Stimulated activated CD4-positive, alpha-beta T cell treated with anti-CD3 and anti-CD28 coated beads, Interleukin-2, amount 100 ng/mL, for 24 hours (primary cell): Measurements from ENCODE around the gene ALDH1L2.
"Not testable (repeated sequence)": the region's sequence is repeated elsewhere in the genome, so short reads cannot be mapped to it uniquely, and the experiment has no call there.

ENCODE experiments used
- DNase-seq, 2 donors: peaks; one replicate each; pipeline ENCODE4 v3.0.0-alpha.2; 2020

The ALDH1L2 gene

DNA sequence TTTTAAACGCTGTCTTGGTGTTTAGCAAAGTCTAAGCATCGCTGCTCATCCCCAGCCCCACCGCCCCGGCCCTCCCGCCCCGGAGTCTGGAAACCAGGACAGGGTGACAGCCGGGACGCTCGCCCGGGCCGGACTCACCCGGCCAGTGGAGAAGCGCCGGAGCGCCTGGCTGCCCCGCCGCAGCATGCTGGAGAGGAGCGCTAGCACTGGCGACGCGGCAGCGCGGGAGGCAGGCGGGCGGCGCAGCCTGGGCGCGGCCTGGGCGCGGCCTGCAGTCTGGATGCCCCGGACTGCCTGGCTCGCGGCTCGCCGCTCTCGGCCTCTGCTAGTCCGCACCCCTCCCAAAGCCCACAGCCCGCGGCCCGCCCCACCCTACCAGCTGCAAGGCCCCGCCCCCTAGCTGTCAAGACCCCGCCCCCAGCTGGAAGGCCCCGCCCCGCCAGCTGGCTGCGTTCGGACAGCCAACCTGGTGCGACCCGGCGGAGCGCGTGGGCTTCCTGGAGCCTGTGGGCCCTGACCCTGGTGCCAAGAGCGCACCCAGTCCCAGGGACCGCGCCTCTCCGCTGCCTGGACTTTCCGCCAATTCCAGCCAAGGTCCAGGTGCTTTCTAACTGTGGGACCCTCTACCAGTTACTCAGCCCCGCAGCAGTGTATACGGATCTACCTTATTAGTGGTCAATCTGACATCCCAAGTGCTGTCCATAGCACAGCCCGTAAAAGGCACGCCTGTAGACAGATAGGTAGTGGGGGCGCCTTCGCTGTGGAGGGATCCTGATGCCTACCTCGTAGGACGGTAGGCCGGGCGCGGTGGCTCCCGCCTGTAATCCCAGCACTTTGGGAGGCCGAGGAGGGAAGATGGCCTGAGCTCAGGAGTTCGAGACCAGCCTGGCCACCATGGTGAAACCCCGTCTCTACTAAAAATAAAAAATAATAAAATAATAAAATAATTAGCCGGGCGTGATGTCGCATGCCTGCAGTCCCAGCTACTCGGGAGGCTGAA is at the start of gene ALDH1L2:
Gene ALDH1L2, minus strand, starts transcription at position 208 of the 1,000 bp plus-strand sequence. Its CDS starts 22 bp downstream, at position 186.
- peak; percentile 55 to 73 for DNase-seq

DNA sequence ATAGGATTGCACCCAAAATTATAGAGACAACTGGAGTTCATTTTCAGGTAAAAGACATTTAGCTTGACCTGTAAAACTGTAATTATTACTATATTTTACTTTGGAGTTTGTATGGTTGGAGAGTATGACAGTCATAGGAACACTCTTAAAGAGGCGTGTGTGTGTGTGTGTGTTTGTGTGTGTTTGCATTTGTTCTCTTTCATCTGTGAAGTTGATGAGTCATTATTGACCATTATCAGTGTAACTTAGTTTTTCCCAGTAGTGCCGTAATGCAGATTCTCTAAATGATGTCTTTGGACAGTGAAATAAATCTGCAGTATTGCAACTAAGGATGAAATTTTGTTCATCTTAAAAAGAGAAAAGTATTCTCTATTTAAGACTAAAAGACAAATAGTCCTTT is 36.3 kb upstream of the ALDH1L2 start:
- DNase-seq: no peak

DNA sequence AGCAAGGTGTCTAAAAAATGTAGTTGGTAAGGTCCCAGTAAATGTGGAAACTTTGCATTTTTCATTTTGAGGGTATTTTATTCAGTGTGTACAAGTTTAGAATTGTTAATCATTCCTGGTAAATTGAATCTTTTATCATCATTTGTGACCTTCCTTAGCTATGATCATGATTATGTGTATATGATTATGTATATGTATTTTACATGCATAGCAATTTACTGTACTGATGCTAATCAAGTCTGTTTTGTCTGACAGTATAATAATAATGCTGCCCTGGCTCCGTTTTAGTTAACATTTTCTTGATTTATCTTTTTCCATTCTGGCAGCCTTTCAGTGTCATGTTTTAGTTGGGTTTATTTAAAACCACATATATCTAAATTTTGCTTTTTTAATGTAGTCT is 32.7 kb upstream of the ALDH1L2 start:
- no peak for DNase-seq

DNA sequence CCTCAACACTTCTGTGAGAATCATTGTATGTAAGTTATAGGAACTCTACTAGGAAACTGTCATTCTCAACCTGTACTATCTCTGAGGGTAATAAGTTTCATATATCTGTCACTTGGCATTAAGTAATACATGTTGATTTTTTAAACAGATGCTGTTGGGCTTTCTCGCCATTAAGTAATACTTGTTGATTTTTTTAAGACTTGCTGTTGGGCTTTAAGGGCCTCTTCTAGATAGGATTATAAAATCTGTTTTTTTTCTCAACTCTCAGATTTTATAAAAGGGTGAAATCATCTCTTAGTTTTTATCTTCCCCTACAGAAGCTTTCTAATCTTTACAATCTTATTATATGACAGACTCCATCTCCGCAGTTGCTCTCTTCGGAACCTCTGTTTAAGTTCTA is 28.8 kb upstream of the ALDH1L2 start:
- DNase-seq: no peak

DNA sequence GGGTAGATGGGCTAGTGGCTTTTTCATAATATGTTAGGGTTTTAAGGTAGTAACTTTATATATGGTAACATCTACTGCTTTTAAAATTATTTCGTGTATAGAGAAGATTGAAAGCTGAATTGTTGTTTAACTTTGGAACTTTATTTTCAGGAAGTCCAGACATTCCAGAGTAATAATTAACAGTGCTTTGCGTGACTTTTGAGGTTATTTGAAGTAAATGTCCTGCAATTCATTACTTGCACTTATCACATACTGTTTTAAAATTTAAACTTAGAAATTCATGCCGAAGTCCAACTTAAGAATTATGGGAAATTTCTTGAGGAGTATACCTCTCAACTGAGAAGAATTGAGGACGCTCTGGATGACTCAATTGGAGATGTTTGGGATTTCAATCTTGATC is 26.6 kb upstream of the ALDH1L2 start:
- no peak for DNase-seq

DNA sequence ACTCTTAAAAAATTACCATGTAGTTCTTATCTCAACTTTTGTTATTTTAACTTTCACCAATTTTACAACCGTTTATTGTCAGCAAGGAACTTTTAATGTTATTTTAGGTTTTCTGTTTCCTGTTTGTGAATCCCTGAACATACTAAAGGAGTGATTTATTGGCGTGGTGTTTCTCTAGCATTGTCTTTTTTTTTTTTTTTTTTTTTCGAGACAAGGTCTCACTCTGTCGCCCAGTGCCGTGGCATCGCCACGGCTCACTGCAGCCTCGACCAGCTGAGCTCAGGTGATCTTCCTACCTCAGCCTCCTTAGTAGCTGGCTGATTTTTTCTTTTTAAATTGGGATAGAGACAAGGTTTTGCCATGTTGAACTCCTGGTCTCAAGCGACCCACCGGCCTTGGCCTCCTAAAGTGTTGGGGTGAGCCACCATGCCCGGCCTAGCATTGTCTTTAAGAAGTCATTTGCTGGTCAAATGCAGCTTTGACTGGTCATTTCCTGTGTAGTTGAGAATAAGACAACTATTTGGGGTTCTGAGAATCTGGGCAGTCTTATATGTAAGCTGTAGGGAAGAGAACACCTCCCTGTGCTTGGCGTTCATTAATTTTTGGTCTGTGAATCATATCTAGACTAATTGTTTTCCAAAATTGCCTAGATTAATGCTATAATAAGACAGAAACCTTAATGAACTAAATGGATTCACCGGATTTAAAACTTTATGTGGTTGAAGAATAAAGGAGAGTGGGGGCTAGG is 25.4 kb upstream of the ALDH1L2 start:
- DNase-seq: no peak

DNA sequence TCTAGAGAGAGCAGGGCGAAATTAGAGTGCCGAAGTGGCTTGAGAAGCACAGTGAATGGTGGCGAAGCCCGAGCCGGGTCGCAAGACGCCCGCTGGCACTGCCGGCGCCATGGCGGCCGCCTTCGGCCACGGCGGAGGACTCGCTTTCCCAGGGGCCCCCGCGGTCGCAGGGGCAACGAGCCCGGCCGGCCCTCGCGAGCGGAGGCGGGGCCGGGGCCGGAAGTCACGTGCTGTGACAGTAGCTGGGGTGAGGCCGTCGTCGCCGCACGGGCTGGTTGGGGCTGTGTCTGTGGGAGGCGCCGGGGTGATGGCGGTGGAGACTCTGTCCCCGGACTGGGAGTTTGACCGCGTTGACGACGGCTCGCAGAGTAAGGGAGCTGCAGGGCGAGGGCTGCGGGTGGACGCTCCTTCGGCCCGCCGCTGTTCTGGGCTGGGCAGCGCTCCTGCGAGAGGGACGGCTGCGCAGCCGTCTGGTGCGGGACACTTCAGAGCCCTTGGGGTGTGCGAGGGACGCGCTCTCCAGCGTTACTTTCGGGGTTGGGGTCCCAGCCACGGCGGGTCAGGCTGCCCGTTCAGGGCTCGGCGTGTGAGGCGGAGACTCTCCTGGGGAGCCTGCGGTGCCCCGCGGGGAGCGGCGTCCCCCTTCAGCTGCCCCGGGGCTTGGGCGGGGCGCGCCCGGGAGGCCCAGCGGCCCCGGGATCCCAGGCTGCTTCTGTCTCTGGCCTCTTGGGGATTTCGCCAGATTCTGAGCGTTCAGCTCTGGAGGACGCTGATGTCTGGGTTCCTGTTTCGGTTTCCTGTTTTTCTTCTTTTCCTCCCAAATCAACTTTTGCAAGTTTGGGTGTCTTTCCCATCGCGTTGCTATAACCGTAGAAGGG is 23.5 kb upstream of the ALDH1L2 start, which contains the start of gene WASHC4:
Gene WASHC4, plus strand, starts transcription at position 238 of the 878 bp plus-strand sequence. Its CDS starts 70 bp downstream, at position 308.
- peak; percentile 94 for DNase-seq

DNA sequence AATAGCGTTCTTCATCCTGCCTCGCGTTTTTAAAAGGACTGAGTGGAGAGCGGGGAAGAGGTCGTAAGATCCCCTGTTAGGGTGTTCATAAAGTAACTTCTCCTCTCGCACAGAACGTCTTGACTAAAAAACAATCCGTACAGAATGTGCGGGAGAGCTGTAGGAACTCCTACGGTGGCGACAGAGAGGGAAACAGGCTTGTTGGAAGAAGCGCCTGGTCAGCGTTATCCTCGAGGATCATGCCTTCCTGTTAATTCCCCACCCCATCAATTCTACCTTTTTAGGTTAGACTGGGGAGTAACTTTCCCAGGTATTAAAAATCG is 22.9 kb upstream of the ALDH1L2 start:
- no peak for DNase-seq

DNA sequence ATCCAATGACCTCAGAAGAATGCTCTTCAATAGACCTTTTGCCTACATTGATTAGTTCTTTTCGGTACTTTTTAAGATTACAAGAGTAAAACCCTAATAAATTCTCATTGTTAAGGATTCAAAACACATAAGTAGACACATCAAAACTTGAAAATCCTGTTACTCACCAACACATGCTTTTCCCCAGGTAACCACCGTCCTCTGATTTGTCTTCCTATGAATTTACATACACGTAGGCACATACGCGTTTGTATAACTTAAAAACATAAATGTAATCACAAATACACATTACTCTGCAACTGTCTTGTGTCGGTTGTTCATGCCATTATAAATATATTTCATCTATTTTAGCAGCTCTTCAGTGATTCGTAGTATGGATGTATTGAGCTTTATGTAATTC is 22.4 kb upstream of the ALDH1L2 start:
- no peak for DNase-seq

DNA sequence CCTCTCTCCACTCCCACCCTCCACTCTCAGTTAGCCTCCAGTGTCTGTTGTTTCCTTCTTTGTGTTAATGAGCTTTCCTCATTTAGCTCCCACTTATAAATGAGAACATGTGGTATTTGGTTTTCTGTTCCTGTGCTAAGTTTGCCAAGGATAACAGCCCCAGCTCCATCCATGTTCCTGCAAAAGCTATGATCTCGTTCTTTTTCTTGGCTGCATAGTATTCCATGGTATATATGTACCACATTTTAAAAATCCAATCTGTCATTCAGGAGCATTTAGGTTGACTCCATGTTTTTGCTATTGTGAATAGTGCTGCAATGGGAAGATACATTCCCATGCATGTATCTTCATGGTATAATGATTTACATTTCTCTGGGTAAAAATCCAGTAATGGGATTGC is 20.5 kb upstream of the ALDH1L2 start:
- no peak for DNase-seq

DNA sequence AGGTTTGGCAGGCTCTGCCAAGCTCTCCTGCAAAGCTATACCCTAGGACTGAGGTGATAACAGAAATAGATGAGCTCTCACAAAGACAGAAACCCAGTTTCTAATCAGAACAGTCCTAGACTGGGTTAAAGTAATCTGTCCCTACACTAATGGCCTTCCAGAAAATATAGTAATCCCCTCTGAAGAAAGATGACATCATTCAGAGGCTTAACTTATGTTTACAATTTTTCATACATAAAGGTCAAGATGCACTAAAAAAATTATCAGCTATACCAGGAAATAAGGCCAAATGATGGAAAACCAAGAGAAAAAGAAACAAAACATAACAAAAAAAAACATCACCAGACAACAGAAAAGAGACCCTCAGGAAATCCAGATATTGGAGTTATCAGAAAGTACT is 18.4 kb upstream of the ALDH1L2 start:
- DNase-seq: no peak

DNA sequence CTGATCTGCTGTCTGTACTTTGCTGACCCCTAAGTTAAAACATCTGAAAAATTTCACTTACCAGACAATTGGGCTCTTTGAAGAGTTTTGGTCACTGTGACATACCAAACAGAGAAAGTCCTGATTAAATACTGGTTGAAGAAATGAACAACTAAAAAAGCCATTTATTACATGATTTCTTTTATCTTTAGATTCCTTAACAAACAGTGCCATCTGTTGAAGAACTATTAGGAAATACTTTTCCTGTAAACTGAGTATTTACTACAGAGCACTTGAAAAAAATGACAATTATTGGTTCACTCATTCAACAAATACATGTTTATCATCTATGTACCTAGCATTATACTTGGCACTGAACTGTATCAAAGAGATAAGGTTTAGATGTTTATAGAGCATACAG is 16.7 kb upstream of the ALDH1L2 start:
- DNase-seq: no peak

DNA sequence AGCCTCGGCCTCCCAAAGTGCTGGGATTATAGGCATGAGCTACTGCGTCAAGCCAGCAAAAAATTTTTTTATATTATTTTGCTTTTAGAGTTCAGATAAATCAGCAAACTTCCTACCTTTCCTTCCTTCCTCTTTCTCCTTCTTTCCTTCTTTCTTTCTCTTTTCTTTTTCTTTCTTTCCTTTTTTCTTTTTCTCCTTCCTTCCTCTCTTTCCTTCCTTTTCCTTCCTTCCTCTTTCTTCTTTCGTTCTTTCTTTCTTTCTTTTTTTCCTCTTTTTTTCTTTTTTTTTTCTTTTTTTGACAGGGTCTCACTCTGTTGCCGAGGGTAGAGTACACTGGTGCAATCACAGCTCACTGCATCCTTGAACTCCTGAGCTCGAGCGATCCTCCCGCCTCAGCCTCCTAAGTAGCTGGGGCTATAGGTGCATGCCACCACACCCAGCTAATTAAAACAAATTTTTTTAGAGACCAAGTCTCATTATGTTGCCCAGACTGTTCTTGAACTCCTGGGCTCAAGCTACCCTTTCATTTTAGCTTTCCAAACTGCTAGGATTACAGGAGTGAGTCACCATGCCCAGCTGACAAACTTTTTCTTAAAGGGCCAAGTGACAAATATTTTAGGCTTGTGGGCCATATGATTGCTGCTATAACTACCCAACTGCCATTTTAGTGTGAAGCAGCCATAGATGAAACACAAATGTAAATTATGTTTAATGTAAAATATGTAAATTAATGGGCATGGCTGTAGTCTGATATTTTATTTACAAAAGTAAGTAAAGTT is 16.1 kb upstream of the ALDH1L2 start:
- no peak for DNase-seq

DNA sequence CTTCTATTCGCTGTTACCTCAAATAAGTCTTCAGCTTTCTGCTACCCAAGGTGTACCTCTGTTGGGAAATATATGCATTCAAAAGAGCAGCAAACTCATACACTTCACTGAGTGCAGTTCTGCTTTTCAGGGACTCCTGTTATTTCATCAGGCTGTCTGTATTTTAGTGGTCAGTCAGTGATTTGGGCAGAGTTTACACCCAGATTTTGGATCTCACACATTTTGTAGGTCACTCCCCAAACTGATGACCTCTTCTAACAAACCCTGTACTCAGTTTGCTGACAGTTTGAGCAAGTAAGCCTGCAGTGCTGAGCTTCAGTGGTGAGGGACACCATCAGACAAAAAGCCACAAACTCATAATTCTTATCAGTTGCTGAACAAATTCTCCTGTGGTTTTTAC is 15.1 kb upstream of the ALDH1L2 start:
- DNase-seq: no peak

DNA sequence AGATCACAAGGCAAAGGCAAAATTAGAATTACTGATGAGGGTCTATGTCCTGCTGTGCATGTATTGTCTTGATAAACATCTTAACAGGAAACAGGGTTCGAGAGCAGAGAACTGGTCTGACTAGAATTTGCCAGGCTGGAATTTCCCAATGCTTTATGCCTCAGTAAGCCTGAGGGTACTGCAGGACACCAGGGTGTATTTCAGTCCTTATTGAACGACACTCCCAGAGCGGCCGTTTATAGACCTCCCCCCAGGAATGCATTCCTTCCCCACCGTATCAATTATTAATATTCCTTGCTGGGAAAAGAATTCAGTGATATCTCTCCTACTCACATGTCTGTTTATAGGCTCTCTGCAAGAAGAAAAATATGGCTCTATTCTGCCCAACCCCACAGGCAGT is 11.1 kb upstream of the ALDH1L2 start:
- not testable (repeated sequence) for DNase-seq

DNA sequence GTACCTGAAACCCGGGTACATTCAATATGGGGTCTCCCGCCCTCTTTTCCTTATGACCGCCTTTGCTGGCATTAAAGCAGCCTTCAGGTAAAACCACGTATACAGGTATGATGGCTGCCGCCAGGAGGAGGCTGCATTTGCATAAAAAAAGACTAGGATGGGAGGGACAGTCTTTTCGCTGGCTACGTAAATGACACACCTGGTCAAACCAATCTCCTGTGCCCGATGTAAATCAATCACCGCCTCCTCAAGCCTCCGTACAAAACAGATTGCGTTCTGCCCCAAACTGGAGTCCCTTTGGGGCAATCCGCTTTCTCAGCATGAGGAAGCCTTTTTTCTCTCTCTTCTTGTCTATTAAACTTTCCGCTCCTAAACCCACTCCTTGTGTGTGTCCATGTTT is 8.1 kb upstream of the ALDH1L2 start:
- DNase-seq: no peak

DNA sequence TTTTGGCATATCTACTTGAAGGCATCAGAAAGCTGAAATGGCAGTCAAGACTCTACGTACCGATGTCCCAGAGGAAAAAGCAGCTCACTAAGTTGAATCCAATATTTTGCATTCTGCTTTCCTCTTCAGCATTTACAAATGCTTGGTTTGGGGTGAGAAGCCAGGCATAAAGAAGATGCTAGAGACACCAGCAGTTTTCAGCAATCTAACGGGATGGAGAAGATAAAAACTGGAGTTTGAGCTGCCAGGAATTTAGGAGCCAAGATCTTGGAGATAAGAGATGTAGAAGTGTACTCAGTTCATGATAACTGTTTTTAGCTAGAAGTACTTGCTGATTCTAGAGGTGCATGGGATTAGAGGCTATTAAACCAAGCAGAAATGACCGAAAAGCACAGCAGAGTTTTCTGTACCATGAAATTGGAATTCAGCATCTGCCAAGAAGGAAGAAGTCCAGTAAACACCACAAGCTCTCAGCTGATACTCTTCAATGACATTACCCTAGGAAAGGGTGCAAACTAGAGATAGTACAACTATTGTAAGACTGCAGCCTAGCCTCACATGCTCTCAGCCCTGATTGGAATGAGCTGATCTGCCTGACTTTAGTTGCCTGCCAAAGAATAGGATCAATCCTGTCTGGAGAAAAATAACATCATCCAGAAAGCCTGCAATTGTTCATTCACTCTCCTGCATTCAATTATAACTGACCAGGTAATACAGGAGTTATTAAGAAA is 7.4 kb upstream of the ALDH1L2 start:
- no peak for DNase-seq

DNA sequence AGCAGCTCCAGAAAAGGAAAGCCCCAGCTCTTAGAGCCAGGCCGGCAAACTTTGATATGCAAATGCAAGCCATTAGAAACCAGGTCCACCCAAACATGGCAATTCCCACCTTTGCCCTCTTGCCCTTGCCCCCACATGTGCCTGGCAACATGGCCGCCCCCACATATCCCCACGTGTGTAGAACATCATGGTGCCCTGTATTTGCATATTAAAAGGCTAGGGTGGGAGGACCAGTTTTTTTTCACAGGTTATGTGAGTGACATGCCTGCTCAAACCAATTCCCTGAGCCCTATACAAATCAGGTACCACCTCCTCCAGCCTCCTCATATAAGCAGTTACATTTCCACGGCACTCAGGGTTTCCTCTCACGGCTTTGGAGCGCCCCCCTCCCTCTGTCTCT is 6.1 kb upstream of the ALDH1L2 start:
- no peak for DNase-seq

DNA sequence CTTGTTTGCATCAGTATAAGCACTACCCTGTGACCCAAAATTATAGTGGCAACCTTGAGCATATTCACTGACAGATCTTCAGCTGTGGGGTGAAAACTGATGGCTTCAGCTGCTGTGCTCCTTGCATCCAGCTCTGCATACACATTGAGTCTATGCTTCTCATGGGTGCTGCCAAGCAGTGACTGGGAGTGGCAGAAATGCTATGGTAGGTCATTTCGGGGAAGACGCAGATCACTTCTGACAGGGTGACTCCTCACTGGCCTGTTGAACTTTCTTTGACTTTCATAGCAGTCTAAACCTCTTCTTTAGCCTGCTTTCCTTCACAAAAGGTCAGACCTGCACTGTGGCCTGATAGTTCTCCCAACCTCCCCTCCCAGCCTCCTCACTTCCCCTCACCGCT is 5.6 kb upstream of the ALDH1L2 start:
- no peak for DNase-seq

DNA sequence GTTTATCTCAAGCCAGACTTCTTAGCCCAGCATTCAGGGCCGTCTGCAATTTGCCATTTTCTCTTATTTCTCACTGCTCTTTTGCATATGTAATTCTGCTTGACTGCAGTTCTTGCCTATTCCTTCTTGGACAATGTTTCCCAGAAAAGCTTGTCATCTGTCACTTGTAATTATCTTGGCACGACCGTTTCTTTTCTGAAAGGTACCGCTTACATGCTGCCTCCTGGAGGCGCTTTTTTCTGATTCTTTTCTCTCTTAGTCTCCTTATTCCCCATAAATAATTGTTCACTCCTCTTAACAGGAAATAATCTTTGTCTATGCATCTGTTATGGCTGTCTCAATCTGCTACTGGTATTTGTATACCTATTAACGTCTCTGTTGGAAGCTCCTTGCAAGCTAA is 1.2 kb upstream of the ALDH1L2 start:
- no peak for DNase-seq

DNA sequence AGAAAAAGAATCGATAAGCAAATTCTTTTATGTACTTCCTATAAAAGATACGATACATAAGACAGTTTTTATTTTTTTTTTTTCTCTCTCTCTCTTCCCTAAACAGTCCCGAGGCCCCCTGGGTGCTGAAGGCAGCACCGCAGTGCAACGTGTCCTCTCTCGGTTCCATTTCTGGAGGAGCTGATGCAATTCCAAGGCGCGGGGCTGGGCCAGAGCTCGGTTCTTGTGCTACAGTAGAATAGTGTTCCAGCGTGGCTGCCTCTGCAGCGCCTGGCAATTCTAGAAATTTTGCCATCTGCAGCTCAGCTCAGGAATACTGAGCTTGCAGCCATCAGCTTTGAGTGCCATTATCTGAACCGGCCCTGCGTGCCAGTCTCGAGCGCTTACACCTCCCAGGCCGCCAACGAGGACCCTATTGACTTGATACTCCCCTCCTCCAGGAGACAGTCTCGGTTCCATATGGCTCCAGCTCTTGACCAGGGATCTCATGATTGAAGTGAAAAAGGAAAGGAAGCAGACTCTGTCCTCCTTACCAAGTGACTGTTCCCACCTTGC is 630 bp downstream of the ALDH1L2 start:
- DNase-seq: peak in 1 of 2 donors; percentile 19
